Upper lobe of left lung (tissue), 6 donors: ENCODE data around the gene TMEM121. TPM values are rescaled to one million over a fixed set of nuclear protein-coding genes. Genes with fewer than 3 reads are reported as not detected.

Experiments
- ATAC-seq, 2 donors: fragments of 200-7000 bp; cut with Tn5 transposase; one replicate each; pipeline ENCODE4 v1.9.1; 2022; ENCODE audit warnings: mild to moderate bottlenecking in 2 of 2, moderate library complexity in 2 of 2; ENCODE audit not compliant: low FRiP score in 2 of 2
- DNase-seq, 2 donors: peaks; one replicate each; pipeline ENCODE4 v3.0.0-alpha.2; 2019 to 2020
- H3K27ac ChIP-seq, 4 donors: fragments of 200-600 bp; sonication (generic); one replicate each; pipeline ENCODE4 v1.5.1; 2016 to 2019
- H3K27me3 ChIP-seq, 4 donors: fragments of 200-600 bp; sonication (generic); one replicate each; pipeline ENCODE4 v1.5.1; 2017 to 2019
- H3K36me3 ChIP-seq, 4 donors: fragments of 200-600 bp; sonication (generic); one replicate each; pipeline ENCODE4 v1.5.1; 2016 to 2019
- H3K4me1 ChIP-seq, 4 donors: fragments of 200-600 bp; sonication (generic); one replicate each; pipeline ENCODE4 v1.5.1; 2018 to 2019
- H3K4me3 ChIP-seq, 4 donors: fragments of 200-600 bp; sonication (generic); one replicate each; pipeline ENCODE4 v1.5.1; 2017 to 2019; ENCODE audit warnings: mild to moderate bottlenecking in 2 of 4, moderate library complexity in 1 of 4
- H3K9me3 ChIP-seq, 4 donors: fragments of 200-600 bp; sonication (generic); one replicate each; pipeline ENCODE4 v1.5.1; 2018 to 2019
- EP300 ChIP-seq, 4 donors: sonication (generic); formaldehyde crosslinking; IDR thresholded peaks; one replicate each; pipeline ENCODE4 v1.5.1; 2017; ENCODE audit warnings: antibody characterized with exemption in 4 of 4, control low read depth in 2 of 4
- POLR2A ChIP-seq, 4 donors: fragments of 450-650 bp; IDR thresholded peaks; one replicate each; pipeline ENCODE4 v1.5.1; 2016 to 2017; ENCODE audit warnings: antibody characterized with exemption in 4 of 4, mild to moderate bottlenecking in 2 of 4
- POLR2AphosphoS5 ChIP-seq, 2 donors: sonication (generic); formaldehyde crosslinking; IDR thresholded peaks; one replicate each; pipeline ENCODE4 v1.5.1; 2017; ENCODE audit warnings: antibody characterized with exemption in 2 of 2
- WGBS, 2 donors: methylation state at CpG; one replicate each; pipeline ENCODE4 v1.1.5; 2017 to 2018; 5-methylcytosine and 5-hydroxymethylcytosine counted together
- total RNA-seq, 6 donors: library from RNA; depleted of rRNA in 4 of 6; stranded (reverse); fragments of >200 nt in 4 of 6; gene quantifications; one replicate each; pipeline versions ENCODE4 v1.1.0 to v1.2.1, GENCODE V29; 2016 to 2021
- TF ChIP-seq, protein P1 (sequence below), 6 experiments: fragments of 450-650 bp in 4 of 6; fragments of 200-600 bp in 2 of 6; sonication (generic) in 2 of 6; IDR thresholded peaks; one replicate each; pipeline ENCODE4 v1.5.1; 2016 to 2019; ENCODE audit warnings: antibody characterized with exemption in 6 of 6
- donor health status: DM: no; HTN: no; CAD: no; lungs with moderate emphysema.
- donor health status: DM: no; HTN: yes; CAD: no; lungs with severe emphysema.

TMEM121 gene
- total RNA-seq, 6 donors from 2014 or later = 0.69 to 4.6 (median 3.8) TPM; not detected in 1

DNA sequence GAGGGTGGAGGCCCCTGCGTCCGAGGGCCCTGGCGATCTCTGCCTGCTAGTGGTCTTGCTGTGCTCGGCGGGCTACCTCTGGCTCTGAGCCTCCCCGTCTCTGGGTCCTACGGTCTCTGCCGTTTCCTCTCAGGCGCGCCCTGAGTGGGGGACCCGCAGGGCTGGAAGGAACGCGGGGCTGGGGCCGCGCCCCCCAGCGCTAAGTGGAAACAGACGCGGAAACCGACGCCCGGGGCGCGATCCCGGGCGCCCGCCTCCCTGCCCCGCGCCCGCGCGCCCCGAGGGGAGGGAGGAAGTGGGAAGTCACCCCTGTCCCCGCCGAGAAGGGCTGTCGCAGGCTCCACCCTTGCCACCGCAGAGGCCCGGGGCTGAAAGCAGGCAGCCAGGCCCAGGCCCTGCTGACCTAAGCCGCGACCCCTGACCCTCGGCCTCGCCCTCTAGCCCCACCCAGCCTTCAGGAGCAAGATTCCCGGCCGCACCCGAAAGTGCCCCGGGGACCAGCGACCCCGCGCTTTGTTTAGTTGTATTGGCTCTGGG, 38.9 kb upstream of the TMEM121 start:
- peak in 1 of 2 donors; percentile 0 for ATAC-seq
- Histone ChIP-seq H3K36me3 (no peaks in the 10 kb centered on the region), H3K27me3 (peaks cover 0 to 3% (median 0%) of the 10 kb centered on the region in 4 donors), H3K27ac (peak overlapping the region; percentile 88 to 98 (median 90)), H3K9me3 (no peaks in the 10 kb centered on the region), H3K4me1 (peaks cover 78 to 90% (median 82%) of the 10 kb centered on the region in 4 donors), H3K4me3 (peak overlapping the region; percentile 36 to 69 (median 52))
- DNase-seq = peak; percentile 70 to 94
- peak; percentile 24 to 68 for TF ChIP-seq POLR2AphosphoS5 (IDR thresholded peaks at IDR 0.05)
- TF ChIP-seq, protein P1, sequence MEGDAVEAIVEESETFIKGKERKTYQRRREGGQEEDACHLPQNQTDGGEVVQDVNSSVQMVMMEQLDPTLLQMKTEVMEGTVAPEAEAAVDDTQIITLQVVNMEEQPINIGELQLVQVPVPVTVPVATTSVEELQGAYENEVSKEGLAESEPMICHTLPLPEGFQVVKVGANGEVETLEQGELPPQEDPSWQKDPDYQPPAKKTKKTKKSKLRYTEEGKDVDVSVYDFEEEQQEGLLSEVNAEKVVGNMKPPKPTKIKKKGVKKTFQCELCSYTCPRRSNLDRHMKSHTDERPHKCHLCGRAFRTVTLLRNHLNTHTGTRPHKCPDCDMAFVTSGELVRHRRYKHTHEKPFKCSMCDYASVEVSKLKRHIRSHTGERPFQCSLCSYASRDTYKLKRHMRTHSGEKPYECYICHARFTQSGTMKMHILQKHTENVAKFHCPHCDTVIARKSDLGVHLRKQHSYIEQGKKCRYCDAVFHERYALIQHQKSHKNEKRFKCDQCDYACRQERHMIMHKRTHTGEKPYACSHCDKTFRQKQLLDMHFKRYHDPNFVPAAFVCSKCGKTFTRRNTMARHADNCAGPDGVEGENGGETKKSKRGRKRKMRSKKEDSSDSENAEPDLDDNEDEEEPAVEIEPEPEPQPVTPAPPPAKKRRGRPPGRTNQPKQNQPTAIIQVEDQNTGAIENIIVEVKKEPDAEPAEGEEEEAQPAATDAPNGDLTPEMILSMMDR (IDR thresholded peaks at IDR 0.05) = no peak
- peak in 2 of 4 donors; percentile 55 to 61 for TF ChIP-seq POLR2A (IDR thresholded peaks at IDR 0.05)
- 0% methylated on average over 2 of the region's 48 CpGs; no CpG with 5 or more reads in 1 of the 2 donors for WGBS, 2 donors

DNA sequence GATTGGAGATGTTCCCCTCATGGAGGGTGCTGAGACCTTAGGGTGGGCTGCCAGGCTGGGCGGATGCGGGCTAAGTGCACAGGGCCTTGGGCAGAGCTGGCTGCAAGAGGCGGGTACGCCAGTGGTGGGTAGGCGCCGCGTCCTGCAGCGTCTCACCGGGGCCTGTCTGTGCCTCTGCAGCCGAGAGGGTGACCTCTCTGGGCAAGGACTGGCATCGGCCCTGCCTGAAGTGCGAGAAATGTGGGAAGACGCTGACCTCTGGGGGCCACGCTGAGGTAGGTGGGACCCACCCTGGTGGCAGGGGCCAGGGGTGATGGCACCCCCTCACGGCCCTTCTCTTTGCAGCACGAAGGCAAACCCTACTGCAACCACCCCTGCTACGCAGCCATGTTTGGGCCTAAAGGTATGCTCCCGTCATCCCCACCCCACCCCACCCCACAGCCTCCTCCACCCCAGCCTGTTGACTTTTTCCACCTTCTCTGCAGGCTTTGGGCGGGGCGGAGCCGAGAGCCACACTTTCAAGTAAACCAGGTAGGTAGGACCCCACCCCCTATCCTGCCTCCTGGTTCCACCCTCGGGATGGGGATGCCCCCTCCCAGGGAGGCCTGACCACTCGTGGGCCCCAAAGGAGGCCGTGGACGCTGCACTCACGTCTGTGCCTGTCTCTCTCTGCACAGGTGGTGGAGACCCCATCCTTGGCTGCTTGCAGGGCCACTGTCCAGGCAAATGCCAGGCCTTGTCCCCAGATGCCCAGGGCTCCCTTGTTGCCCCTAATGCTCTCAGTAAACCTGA, 38.2 kb upstream of the TMEM121 start:
- no peak for TF ChIP-seq POLR2AphosphoS5 (IDR thresholded peaks at IDR 0.05)
- TF ChIP-seq, protein P1 (IDR thresholded peaks at IDR 0.05) = peak in 2 of 6 experiments; percentile 8 to 23
- Histone ChIP-seq H3K9me3 (no peaks in the 10 kb centered on the region), H3K4me1 (peaks cover 71 to 83% (median 76%) of the 10 kb centered on the region in 4 donors), H3K27ac (peak overlapping the region; percentile 88 to 98 (median 90)), H3K36me3 (peaks cover 0 to 6% (median under 1%) of the 10 kb centered on the region in 4 donors), H3K4me3 (peak overlapping the region; percentile 36 to 69 (median 52)), H3K27me3 (peaks cover 0 to 3% (median 0%) of the 10 kb centered on the region in 4 donors)
- 53 to 79% methylated on average over 12 to 14 of the region's 26 CpGs for WGBS, 2 donors
- DNase-seq (peak in 1 of 2 donors; percentile 56), ATAC-seq (no peak)

DNA sequence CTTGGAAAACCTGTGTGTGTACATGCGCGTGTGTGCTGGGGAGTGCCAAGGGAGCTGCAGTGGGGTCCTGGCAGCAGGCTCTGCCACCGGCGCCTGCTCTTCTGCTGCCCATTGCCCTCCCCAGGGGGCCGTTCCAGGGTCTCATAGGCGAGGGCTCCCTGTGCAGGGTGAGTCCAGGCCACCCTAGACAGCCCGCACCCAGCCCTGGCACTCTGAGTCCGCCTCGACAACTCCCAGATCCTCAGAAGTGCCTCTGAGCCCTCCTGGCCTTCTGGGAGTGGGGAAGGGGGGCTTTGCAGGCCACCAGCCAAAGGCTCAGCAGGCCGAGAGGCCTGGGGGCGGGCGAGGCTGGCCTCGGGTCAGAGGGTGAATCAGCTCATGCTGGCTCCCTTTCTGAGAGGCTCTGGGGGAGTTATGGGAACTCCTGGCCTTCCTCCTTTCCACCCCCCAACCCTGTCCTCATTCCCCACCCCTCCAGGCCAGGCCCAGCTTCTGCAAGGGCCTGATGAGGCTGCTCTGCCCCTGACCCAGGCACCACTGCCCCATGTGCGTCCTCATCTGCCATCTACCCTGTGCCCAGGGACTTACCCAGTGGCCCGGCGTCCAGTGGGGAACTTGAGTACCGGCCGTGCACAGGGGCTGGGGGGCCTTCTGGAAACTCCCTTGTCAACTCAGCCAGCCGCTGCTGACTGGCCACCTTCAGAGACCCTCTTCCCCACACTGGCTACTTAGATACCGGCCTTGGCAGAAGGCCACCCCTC, 37.4 kb upstream of the TMEM121 start:
- ATAC-seq (no peak), DNase-seq (peak in 1 of 2 donors; percentile 79)
- Histone ChIP-seq H3K4me3 (peak overlapping the region in 3 of 4 donors; percentile 69 to 92 (median 74)), H3K36me3 (peaks cover 0 to 8% (median 1%) of the 10 kb centered on the region in 4 donors), H3K27ac (peak overlapping the region; percentile 88 to 98 (median 90)), H3K27me3 (peaks cover 0 to 3% (median 0%) of the 10 kb centered on the region in 4 donors), H3K9me3 (no peaks in the 10 kb centered on the region), H3K4me1 (peaks cover 63 to 75% (median 68%) of the 10 kb centered on the region in 4 donors)
- TF ChIP-seq EP300 (IDR thresholded peaks at IDR 0.05) (no peak), POLR2A (IDR thresholded peaks at IDR 0.05) (no peak), POLR2AphosphoS5 (IDR thresholded peaks at IDR 0.05) (no peak)
- TF ChIP-seq, protein P1 (IDR thresholded peaks at IDR 0.05) = no peak
- 64 to 75% methylated on average over 6 to 16 of the region's 20 CpGs for WGBS, 2 donors

DNA sequence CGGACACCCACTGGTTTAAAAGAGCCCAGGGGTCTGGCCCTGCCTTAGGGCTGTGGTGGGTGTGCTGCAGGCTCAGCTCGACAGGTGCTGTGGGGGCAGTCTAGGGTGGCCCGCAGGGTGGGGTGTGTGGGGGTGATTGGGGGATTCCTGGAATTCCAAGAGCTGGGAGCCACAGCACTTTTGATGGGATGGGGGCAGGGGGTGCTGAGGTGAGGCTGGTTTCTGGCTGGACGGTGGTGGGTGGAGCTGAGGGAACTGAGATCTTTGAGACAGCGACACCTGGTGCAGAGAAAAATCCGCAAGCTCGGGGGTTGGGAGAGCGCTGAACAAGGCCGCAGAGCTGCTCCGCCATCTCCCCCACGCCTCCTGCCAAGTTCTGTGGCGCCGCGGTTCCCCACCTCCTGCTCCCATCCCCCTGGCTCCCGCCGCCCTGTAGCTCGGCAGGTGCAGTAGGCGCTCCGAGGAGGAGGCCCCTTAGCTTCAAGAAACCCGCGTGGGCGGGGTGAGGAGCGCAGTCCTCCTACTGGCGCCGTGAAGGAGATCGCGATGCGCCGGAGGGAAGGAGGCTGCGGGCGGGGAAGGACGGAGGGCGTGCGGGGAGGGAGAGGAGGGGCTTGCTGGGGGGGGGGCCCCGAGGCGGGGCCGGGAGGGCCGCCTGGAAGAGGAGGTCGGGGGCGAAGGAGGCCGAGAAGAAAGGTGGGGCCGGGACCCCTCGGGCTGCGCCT, 36.7 kb upstream of the TMEM121 start:
- H3K4me1 ChIP-seq = peaks cover 57 to 68% (median 61%) of the 10 kb centered on the region in 4 donors
- peak in 1 of 2 donors; percentile 50 for TF ChIP-seq POLR2AphosphoS5 (IDR thresholded peaks at IDR 0.05)
- no peak for TF ChIP-seq POLR2A (IDR thresholded peaks at IDR 0.05)
- TF ChIP-seq, protein P1 (IDR thresholded peaks at IDR 0.05) = peak; percentile 55 to 84 (median 71)
- no peak for TF ChIP-seq EP300 (IDR thresholded peaks at IDR 0.05)
- H3K4me3 ChIP-seq = peak overlapping the region; percentile 69 to 92 (median 76)
- no peaks in the 10 kb centered on the region for H3K9me3 ChIP-seq
- peaks cover 0 to 3% (median 0%) of the 10 kb centered on the region in 4 donors for H3K27me3 ChIP-seq
- H3K27ac ChIP-seq = peak overlapping the region; percentile 88 to 98 (median 90)
- DNase-seq (peak; percentile 89 to 92), ATAC-seq (peak; percentile 10 to 12)
- WGBS, 2 donors = 3 to 8% methylated on average over 12 to 44 of the region's 44 CpGs
- H3K36me3 ChIP-seq = peaks cover 0 to 8% (median 3%) of the 10 kb centered on the region in 4 donors
